ENCODE data around the gene ARHGAP19. TPM values are rescaled to one million over a fixed set of nuclear protein-coding genes. Genes with fewer than 3 reads are reported as not detected.

Gene ARHGAP19
- total RNA-seq, 2 donors from 2014 or later = 26.8 to 47.6 TPM

DNA sequence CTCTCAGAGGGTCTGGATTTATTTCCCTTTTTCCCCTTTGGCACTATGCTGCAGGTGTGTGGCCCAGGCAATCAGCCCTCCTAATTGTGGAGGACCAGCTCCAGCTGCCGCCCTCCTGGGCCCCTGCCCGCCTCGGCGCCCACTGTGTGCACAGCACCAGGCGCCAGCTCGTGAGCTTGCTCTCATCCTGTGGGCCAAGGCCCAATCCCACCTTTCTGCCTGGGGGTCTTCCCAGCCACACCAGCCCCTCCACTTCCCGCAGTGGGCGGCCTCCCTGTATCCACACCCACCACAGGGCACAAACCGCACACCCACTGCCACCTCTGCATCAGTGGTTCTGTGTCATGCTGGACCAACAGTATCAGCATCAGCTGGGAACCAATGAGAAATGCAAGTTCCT is 81.2 kb downstream of the ARHGAP19 start:
- no peaks in the 10 kb centered on the region for H3K36me3 ChIP-seq (ENCODE audit: control insufficient read depth, insufficient read depth, low read length)
- DNase-seq = no peak
- no peaks in the 10 kb centered on the region for H3K9me3 Mint-ChIP-seq
- 90 to 94% methylated on average over 4 to 9 of the region's 9 CpGs for WGBS, 2 experiments (ENCODE audit: insufficient coverage in 1 of 2, insufficient read length in 1 of 2)
- H3K9ac ChIP-seq (ENCODE audit: extremely low read depth, low read length, poor library complexity, severe bottlenecking) = no peak overlapping the region
- no peaks in the 10 kb centered on the region for H3K9me3 ChIP-seq (ENCODE audit: control insufficient read depth, low read length)
- H3K4me1 Mint-ChIP-seq = peaks cover 3% of the 10 kb centered on the region
- TF ChIP-seq, protein P1, sequence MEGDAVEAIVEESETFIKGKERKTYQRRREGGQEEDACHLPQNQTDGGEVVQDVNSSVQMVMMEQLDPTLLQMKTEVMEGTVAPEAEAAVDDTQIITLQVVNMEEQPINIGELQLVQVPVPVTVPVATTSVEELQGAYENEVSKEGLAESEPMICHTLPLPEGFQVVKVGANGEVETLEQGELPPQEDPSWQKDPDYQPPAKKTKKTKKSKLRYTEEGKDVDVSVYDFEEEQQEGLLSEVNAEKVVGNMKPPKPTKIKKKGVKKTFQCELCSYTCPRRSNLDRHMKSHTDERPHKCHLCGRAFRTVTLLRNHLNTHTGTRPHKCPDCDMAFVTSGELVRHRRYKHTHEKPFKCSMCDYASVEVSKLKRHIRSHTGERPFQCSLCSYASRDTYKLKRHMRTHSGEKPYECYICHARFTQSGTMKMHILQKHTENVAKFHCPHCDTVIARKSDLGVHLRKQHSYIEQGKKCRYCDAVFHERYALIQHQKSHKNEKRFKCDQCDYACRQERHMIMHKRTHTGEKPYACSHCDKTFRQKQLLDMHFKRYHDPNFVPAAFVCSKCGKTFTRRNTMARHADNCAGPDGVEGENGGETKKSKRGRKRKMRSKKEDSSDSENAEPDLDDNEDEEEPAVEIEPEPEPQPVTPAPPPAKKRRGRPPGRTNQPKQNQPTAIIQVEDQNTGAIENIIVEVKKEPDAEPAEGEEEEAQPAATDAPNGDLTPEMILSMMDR (conservative IDR thresholded peaks at IDR 0.05) = no peak
- no peak overlapping the region for H3K27ac Mint-ChIP-seq
- no peaks in the 10 kb centered on the region for H3K36me3 Mint-ChIP-seq (ENCODE audit: low read depth)
- no peak overlapping the region for H3K4me3 ChIP-seq (ENCODE audit: low read length)
- no peaks in the 10 kb centered on the region for H3K4me1 ChIP-seq (ENCODE audit: control insufficient read depth, insufficient read depth, low read length)
- no peak overlapping the region for H3K4me3 Mint-ChIP-seq
- H3K27me3 ChIP-seq (ENCODE audit: control insufficient read depth, insufficient read depth, low read length, poor library complexity, severe bottlenecking) = no peaks in the 10 kb centered on the region
- no peak overlapping the region for H3K27ac ChIP-seq (ENCODE audit: low read depth, low read length)
- no peaks in the 10 kb centered on the region for H3K27me3 Mint-ChIP-seq (ENCODE audit: insufficient read depth)

DNA sequence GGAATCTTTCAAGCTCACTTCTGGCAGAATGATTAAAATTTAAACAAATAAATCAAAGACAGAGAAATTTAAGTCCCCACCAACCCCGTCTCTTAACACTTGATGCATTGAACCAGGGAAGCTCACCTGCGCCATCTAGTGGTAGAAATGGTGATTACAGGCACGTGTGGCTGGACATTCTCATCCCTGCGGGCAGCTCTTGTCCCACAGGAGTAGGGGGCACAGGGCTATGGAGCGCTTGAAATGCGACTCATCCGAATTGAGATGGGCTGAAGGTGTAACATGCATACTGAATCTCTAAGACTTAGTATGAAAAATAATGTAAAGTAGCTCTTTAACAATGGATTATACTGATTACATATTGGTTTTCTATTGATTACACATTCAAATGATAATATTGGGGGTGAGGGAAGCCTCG is 81.9 kb downstream of the ARHGAP19 start:
- H3K4me1 ChIP-seq (ENCODE audit: control insufficient read depth, insufficient read depth, low read length) = no peaks in the 10 kb centered on the region
- TF ChIP-seq, protein P1 (conservative IDR thresholded peaks at IDR 0.05) = peak; percentile 97
- Mint-ChIP-seq H3K4me1 (peaks cover 2% of the 10 kb centered on the region), H3K36me3 (ENCODE audit: low read depth) (no peaks in the 10 kb centered on the region), H3K9me3 (no peaks in the 10 kb centered on the region), H3K27me3 (ENCODE audit: insufficient read depth) (no peaks in the 10 kb centered on the region), H3K27ac (no peak overlapping the region), H3K4me3 (no peak overlapping the region)
- WGBS, 2 experiments (ENCODE audit: insufficient coverage in 1 of 2, insufficient read length in 1 of 2) = 30 to 35% methylated on average over 4 to 8 of the region's 8 CpGs
- H3K9ac ChIP-seq (ENCODE audit: extremely low read depth, low read length, poor library complexity, severe bottlenecking) = no peak overlapping the region
- H3K27me3 ChIP-seq (ENCODE audit: control insufficient read depth, insufficient read depth, low read length, poor library complexity, severe bottlenecking) = no peaks in the 10 kb centered on the region
- no peak overlapping the region for H3K4me3 ChIP-seq (ENCODE audit: low read length)
- no peak overlapping the region for H3K27ac ChIP-seq (ENCODE audit: low read depth, low read length)
- DNase-seq = peak; percentile 95
- H3K36me3 ChIP-seq (ENCODE audit: control insufficient read depth, insufficient read depth, low read length) = no peaks in the 10 kb centered on the region
- H3K9me3 ChIP-seq (ENCODE audit: control insufficient read depth, low read length) = no peaks in the 10 kb centered on the region

DNA sequence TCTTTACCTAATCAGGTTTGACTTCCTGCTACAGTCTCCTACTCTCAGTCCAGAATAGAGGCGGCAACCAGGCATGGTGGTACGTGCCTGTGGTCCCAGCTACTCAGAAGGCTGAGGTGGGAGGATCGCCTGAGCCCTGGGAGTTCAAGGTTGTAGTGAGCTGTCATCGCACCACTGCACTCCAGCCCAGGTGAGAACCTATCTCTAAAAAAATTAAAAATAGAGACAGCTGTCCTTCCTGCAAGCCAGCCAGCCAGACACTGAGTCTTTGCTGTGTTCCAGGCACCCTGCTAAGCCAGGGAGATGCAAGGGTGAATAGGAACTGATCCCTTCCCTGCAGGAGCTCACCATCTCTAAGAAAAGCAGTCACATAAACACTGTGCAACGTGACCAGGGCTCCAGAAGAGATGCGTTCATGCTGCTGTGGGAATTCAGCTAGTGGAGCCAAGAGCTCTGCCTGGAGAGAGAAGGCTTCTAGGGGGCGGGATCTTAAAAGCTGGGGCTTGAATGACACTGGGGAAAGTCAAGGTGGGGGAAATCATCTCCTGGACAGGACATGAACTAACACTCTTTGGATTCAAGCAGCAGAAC is 84.6 kb downstream of the ARHGAP19 start:
- H3K27me3 ChIP-seq (ENCODE audit: control insufficient read depth, insufficient read depth, low read length, poor library complexity, severe bottlenecking) = no peaks in the 10 kb centered on the region
- H3K4me3 ChIP-seq (ENCODE audit: low read length) = no peak overlapping the region
- H3K27ac ChIP-seq (ENCODE audit: low read depth, low read length) = no peak overlapping the region
- Mint-ChIP-seq H3K27me3 (ENCODE audit: insufficient read depth) (no peaks in the 10 kb centered on the region), H3K9me3 (no peaks in the 10 kb centered on the region), H3K4me1 (no peaks in the 10 kb centered on the region), H3K4me3 (no peak overlapping the region), H3K36me3 (ENCODE audit: low read depth) (no peaks in the 10 kb centered on the region), H3K27ac (no peak overlapping the region)
- TF ChIP-seq, protein P1 (conservative IDR thresholded peaks at IDR 0.05) = no peak
- DNase-seq = no peak
- 69 to 70% methylated on average over 5 to 7 of the region's 7 CpGs for WGBS, 2 experiments (ENCODE audit: insufficient coverage in 1 of 2, insufficient read length in 1 of 2)
- no peaks in the 10 kb centered on the region for H3K9me3 ChIP-seq (ENCODE audit: control insufficient read depth, low read length)
- H3K36me3 ChIP-seq (ENCODE audit: control insufficient read depth, insufficient read depth, low read length) = no peaks in the 10 kb centered on the region
- H3K4me1 ChIP-seq (ENCODE audit: control insufficient read depth, insufficient read depth, low read length) = no peaks in the 10 kb centered on the region
- no peak overlapping the region for H3K9ac ChIP-seq (ENCODE audit: extremely low read depth, low read length, poor library complexity, severe bottlenecking)

Data from endodermal cell (in vitro differentiated cells).